ENCODE measurements around the gene LTC4S.

DNA sequence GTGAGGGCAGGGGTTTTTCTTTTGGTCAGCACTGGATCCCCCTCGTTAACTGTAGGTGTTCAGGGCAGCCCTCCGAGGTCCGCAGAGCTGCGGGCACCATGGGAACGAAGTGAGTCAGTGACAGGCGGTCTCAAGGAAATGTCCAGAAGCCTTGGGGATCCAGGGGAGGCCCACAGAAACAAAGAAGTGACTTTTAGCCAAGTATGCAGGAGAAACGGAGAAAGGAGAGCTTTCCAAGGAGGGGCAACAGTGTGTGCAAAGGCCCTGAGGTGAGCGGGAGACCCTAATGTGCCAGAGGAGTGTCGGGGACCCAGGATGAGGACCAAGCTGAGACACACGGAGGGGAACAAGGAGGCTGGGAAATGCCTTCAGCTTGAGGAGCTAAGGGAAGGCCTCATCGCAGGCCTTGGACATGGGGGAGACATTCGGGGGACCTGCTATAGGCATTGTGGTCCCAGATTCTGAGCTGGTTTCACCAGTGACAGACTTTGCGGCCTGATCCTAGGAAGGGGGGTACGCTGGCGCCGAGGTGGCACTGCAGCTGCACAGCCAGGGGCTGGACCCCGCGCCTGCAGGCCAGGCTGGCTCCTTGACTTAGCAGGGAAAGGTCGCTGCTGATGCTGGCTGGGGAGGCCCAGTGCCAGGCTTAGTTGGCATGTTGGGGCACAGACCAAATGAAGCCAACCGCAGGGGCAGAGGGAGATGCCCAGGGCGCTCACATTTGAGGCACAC, 3.3 kb downstream of the LTC4S start:
- TF ChIP-seq, protein P1, sequence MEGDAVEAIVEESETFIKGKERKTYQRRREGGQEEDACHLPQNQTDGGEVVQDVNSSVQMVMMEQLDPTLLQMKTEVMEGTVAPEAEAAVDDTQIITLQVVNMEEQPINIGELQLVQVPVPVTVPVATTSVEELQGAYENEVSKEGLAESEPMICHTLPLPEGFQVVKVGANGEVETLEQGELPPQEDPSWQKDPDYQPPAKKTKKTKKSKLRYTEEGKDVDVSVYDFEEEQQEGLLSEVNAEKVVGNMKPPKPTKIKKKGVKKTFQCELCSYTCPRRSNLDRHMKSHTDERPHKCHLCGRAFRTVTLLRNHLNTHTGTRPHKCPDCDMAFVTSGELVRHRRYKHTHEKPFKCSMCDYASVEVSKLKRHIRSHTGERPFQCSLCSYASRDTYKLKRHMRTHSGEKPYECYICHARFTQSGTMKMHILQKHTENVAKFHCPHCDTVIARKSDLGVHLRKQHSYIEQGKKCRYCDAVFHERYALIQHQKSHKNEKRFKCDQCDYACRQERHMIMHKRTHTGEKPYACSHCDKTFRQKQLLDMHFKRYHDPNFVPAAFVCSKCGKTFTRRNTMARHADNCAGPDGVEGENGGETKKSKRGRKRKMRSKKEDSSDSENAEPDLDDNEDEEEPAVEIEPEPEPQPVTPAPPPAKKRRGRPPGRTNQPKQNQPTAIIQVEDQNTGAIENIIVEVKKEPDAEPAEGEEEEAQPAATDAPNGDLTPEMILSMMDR (IDR thresholded peaks at IDR 0.05; ENCODE audit: extremely low read depth in 1 of 2, insufficient read depth in 1 of 2, low read depth in 1 of 2, low read length in 2 of 2), result no peak
- TF ChIP-seq JUN (IDR thresholded peaks at IDR 0.05; ENCODE audit: borderline replicate concordance, insufficient read depth, insufficient read length, low read depth) (no peak), POLR2AphosphoS5 (IDR thresholded peaks at IDR 0.05; ENCODE audit: insufficient read depth, low read depth, low read length) (no peak), POLR2A (IDR thresholded peaks at IDR 0.05; ENCODE audit: low read depth, low read length) (no peak), EZH2 (IDR thresholded peaks at IDR 0.05; ENCODE audit: borderline replicate concordance, low read depth, low read length, severe bottlenecking) (no peak), GATA2 (IDR thresholded peaks at IDR 0.05; ENCODE audit: insufficient read depth, insufficient read length, low read depth, low read length) (no peak)
- TF ChIP-seq, protein P2, sequence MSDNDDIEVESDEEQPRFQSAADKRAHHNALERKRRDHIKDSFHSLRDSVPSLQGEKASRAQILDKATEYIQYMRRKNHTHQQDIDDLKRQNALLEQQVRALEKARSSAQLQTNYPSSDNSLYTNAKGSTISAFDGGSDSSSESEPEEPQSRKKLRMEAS (IDR thresholded peaks at IDR 0.05; ENCODE audit: insufficient read depth, insufficient read length), result no peak

All from endothelial cell of umbilical vein (primary cell).